GM12878 (cell line): ENCODE data around the gene NR2F1-AS1. TPM values are rescaled to one million over a fixed set of nuclear protein-coding genes. Genes with fewer than 3 reads are reported as not detected.

Experiments
- BMI1 ChIP-seq: fragments of 450-650 bp; IDR thresholded peaks from 2 replicates; pipeline ENCODE4 v1.6.1; 2016; ENCODE audit warnings: mild to moderate bottlenecking, moderate library complexity, borderline replicate concordance
- GATAD2B ChIP-seq: fragments of 450-650 bp; conservative IDR thresholded peaks from 2 replicates; pipeline ENCODE4 v1.6.1; 2017; ENCODE audit warnings: low read depth, mild to moderate bottlenecking, moderate library complexity
- HDAC6 ChIP-seq: fragments of 200-600 bp; sonication (generic); IDR thresholded peaks from one replicate; pipeline ENCODE4 v1.8.0; 2017; ENCODE audit warnings: antibody characterized with exemption; ENCODE audit not compliant: unreplicated experiment
- IRF4 ChIP-seq: IDR thresholded peaks from 2 replicates; pipeline ENCODE4 v1.6.1; 2011; ENCODE audit warnings: low read depth, low read length
- MTA3 ChIP-seq: IDR thresholded peaks from 2 replicates; pipeline ENCODE4 v1.6.1; 2012; ENCODE audit warnings: low read length, inconsistent platforms, borderline replicate concordance
- NR2F1 ChIP-seq: fragments of 450-650 bp; conservative IDR thresholded peaks from 2 replicates; pipeline ENCODE4 v1.6.1; 2017; ENCODE audit warnings: mild to moderate bottlenecking
- PBX3 ChIP-seq: IDR thresholded peaks from 2 replicates; pipeline ENCODE4 v1.6.1; 2011; ENCODE audit warnings: mild to moderate bottlenecking, low read depth, low read length, moderate library complexity; ENCODE audit not compliant: insufficient replicate concordance
- POLR2AphosphoS5 ChIP-seq: IDR thresholded peaks from 2 replicates; pipeline ENCODE4 v1.6.1; 2011; ENCODE audit warnings: mild to moderate bottlenecking, low read length, inconsistent platforms
- POU2F2 ChIP-seq: IDR thresholded peaks from 3 replicates; pipeline ENCODE4 v1.6.1; 2011; ENCODE audit warnings: low read depth, mild to moderate bottlenecking, low read length, borderline replicate concordance
- PRDM15 ChIP-seq: fragments of 450-650 bp; formaldehyde crosslinking; IDR thresholded peaks from 2 replicates; pipeline ENCODE4 v1.4.0; 2020; ENCODE audit warnings: mild to moderate bottlenecking, moderate library complexity
- SP1 ChIP-seq: IDR thresholded peaks from one replicate; pipeline ENCODE4 v1.6.1; 2011; ENCODE audit warnings: low read depth, low read length
- SREBF2 ChIP-seq: IDR thresholded peaks from 2 replicates; pipeline ENCODE4 v1.6.1; 2012; ENCODE audit warnings: mild to moderate bottlenecking, low read length
- polyA plus RNA-seq, 11 experiments: library from polyadenylated mRNA; depleted of rRNA in 4 of 11; unstranded in 6 of 11; stranded (reverse) in 5 of 11; fragments of >200 nt; fragmentation: Nextera tagmentation in 4 of 11; fragmentation: Illumina TruSeq in 1 of 11; extraction: Ambion mirVana in 4 of 11; extraction: Trizol in 1 of 11; gene quantifications; 1 replicate in 1 of 11; 2 replicates in 10 of 11; pipeline versions ENCODE4 v1.2.1 to v1.2.3, GENCODE V29; 2011 to 2016; ENCODE audit warnings: inconsistent platforms in 2 of 11, missing spikeins in 2 of 11, low read depth in 1 of 11
- total RNA-seq, 4 experiments: library from RNA; depleted of rRNA in 3 of 4; stranded (reverse); fragments of >200 nt in 3 of 4; fragmentation: Illumina TruSeq in 1 of 4; extraction: Trizol in 1 of 4; gene quantifications; 2 replicates each; pipeline versions ENCODE4 v1.2.1 to v1.2.3, GENCODE V29; 2013 to 2021
- TF ChIP-seq, protein P1 (sequence below): IDR thresholded peaks from 2 replicates; pipeline ENCODE4 v1.6.1; 2012; ENCODE audit warnings: low read depth, low read length, improper control_type of control experiment

Gene NR2F1-AS1
- total and polyA plus RNA-seq, 10 of the 15 experiments (the other 5 are each of a cell fraction or from before 2014, with no cell fraction given): 0.11 to 0.85 (median 0.27) TPM

GRCh38 chr5:93583768-93584595, 3.0 kb upstream of the NR2F1-AS1 start (continued):
- no peak for TF ChIP-seq PBX3
- TF ChIP-seq NR2F1: peak; percentile 31; the same call in 1 of the 2 replicates
- no peak for TF ChIP-seq PRDM15 (CRISPR knock-in tag)
- TF ChIP-seq IRF4: no peak
- 0 out of 2 replicates have a peak, but pooled peaks have one; percentile 46 for TF ChIP-seq GATAD2B
- no peak for TF ChIP-seq MTA3
- TF ChIP-seq, protein P1, sequence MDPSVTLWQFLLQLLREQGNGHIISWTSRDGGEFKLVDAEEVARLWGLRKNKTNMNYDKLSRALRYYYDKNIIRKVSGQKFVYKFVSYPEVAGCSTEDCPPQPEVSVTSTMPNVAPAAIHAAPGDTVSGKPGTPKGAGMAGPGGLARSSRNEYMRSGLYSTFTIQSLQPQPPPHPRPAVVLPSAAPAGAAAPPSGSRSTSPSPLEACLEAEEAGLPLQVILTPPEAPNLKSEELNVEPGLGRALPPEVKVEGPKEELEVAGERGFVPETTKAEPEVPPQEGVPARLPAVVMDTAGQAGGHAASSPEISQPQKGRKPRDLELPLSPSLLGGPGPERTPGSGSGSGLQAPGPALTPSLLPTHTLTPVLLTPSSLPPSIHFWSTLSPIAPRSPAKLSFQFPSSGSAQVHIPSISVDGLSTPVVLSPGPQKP: no peak
- no peak for TF ChIP-seq POU2F2
- TF ChIP-seq SP1: no peak
- TF ChIP-seq BMI1: no peak
- no peak for TF ChIP-seq SREBF2
- no peak for TF ChIP-seq POLR2AphosphoS5
- TF ChIP-seq HDAC6: peak; percentile 91
